ENCODE measurements around the gene KCNQ1.

GRCh38 chr11:2702771-2703362, 258.1 kb downstream of the KCNQ1 start:
- TF ChIP-seq CTCF (IDR thresholded peaks at IDR 0.05; ENCODE audit: extremely low read depth in 1 of 2, insufficient read depth in 1 of 2, low read depth in 1 of 2, low read length in 2 of 2) (no peak), POLR2AphosphoS5 (IDR thresholded peaks at IDR 0.05; ENCODE audit: insufficient read depth, low read depth, low read length) (no peak), POLR2A (IDR thresholded peaks at IDR 0.05; ENCODE audit: low read depth, low read length) (no peak)
